ENCODE measurements around the gene IL31RA.

Gene IL31RA

DNA sequence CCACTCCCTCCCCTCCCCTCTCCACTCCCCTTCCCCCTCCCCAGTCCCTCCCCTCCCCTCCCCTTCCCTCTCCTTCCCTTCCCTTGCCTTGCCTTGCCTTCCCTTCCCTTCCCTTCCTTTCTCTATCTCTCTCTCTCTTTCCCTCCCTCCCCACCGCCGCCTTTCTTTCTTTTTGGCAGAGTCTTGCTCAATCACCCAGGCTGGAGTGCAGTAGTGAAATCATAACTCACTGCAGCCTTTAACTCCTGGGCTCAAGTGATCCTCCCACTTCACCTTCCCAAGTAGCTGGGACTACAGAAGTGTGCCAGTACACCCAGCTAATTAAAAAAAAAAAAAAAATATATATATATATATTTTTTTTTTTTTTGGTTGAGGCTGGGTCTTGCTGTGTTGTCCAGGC, 45.5 kb downstream of the IL31RA start:
- DNase-seq (ENCODE audit: low read depth), result no peak
- no peak for TF ChIP-seq MYC (IDR thresholded peaks at IDR 0.05; ENCODE audit: low read depth, low read length)
- TF ChIP-seq, protein P1, sequence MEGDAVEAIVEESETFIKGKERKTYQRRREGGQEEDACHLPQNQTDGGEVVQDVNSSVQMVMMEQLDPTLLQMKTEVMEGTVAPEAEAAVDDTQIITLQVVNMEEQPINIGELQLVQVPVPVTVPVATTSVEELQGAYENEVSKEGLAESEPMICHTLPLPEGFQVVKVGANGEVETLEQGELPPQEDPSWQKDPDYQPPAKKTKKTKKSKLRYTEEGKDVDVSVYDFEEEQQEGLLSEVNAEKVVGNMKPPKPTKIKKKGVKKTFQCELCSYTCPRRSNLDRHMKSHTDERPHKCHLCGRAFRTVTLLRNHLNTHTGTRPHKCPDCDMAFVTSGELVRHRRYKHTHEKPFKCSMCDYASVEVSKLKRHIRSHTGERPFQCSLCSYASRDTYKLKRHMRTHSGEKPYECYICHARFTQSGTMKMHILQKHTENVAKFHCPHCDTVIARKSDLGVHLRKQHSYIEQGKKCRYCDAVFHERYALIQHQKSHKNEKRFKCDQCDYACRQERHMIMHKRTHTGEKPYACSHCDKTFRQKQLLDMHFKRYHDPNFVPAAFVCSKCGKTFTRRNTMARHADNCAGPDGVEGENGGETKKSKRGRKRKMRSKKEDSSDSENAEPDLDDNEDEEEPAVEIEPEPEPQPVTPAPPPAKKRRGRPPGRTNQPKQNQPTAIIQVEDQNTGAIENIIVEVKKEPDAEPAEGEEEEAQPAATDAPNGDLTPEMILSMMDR (IDR thresholded peaks at IDR 0.05; ENCODE audit: low read depth, low read length), result no peak
- no peak for TF ChIP-seq POLR2A (IDR thresholded peaks at IDR 0.05; ENCODE audit: extremely low read depth, insufficient read length)
- no peak for TF ChIP-seq MAX (IDR thresholded peaks at IDR 0.05; ENCODE audit: low read depth, low read length)
- no peak overlapping the region for H3K4me3 ChIP-seq (ENCODE audit: low read depth, low read length)

GRCh38 chr5:55897206-55897894, 46.2 kb downstream of the IL31RA start:
- TF ChIP-seq MAX (IDR thresholded peaks at IDR 0.05; ENCODE audit: low read depth, low read length) (no peak), POLR2A (IDR thresholded peaks at IDR 0.05; ENCODE audit: extremely low read depth, insufficient read length) (no peak)
- TF ChIP-seq, protein P1 (IDR thresholded peaks at IDR 0.05; ENCODE audit: low read depth, low read length), result no peak
- no peak for DNase-seq (ENCODE audit: low read depth)
- H3K4me3 ChIP-seq (ENCODE audit: low read depth, low read length), result no peak overlapping the region

- DNase-seq (ENCODE audit: low read depth), result peak; percentile 37
- TF ChIP-seq, protein P1 (IDR thresholded peaks at IDR 0.05; ENCODE audit: low read depth, low read length), result no peak
- TF ChIP-seq MAX (IDR thresholded peaks at IDR 0.05; ENCODE audit: low read depth, low read length) (no peak), POLR2A (IDR thresholded peaks at IDR 0.05; ENCODE audit: extremely low read depth, insufficient read length) (no peak), MYC (IDR thresholded peaks at IDR 0.05; ENCODE audit: low read depth, low read length) (no peak)
- no peak overlapping the region for H3K4me3 ChIP-seq (ENCODE audit: low read depth, low read length)
Observed at GRCh38 chr5:55897905-55898304, 46.7 kb downstream of the IL31RA start.

- H3K4me3 ChIP-seq (ENCODE audit: low read depth, low read length), result no peak overlapping the region
- no peak for TF ChIP-seq MAX (IDR thresholded peaks at IDR 0.05; ENCODE audit: low read depth, low read length)
- TF ChIP-seq, protein P1 (IDR thresholded peaks at IDR 0.05; ENCODE audit: low read depth, low read length), result no peak
- no peak for TF ChIP-seq POLR2A (IDR thresholded peaks at IDR 0.05; ENCODE audit: extremely low read depth, insufficient read length)
- no peak for TF ChIP-seq MYC (IDR thresholded peaks at IDR 0.05; ENCODE audit: low read depth, low read length)
- no peak for DNase-seq (ENCODE audit: low read depth)
Observed at GRCh38 chr5:55899344-55899743, 48.2 kb downstream of the IL31RA start.

DNA sequence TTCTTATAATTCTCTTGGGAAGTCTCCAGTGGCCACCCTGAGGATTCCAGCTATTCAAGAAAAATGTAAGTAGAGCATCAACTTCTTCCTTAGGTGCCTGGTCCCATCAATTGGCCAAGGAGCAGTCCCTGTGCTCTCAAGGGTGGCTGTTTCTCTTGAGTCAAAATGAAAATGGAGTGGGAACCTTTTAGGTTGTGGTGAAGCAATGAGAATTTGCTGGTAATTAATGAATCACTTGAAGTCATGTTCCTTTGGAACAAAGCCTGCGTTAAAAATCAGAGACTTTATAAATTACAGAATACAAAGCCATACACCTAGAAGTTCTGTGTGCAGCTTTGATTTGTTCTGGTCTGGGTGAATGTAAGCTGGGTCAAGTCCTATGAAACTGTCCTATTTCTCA, 48.9 kb downstream of the IL31RA start:
- no peak for DNase-seq (ENCODE audit: low read depth)
- no peak for TF ChIP-seq POLR2A (IDR thresholded peaks at IDR 0.05; ENCODE audit: extremely low read depth, insufficient read length)
- no peak overlapping the region for H3K4me3 ChIP-seq (ENCODE audit: low read depth, low read length)

DNA sequence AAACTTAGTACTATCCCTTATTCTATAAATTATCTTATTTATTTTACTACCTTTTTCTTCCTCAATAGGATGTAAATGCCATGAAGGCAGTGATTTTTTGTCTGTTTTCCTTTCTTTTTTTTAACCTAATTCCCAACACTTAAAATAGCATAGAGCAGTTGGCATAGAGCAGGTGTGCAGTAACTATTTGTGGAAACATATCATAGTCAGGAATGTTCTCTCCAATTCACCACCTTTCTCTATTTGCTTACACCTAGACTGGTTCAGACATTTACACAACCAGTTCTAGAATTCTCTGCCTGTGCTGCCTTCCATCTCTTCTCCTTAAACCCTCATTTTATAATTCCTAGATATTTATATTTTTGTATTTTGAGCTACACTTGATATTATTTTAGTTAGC, 49.6 kb downstream of the IL31RA start:
- TF ChIP-seq MAX (IDR thresholded peaks at IDR 0.05; ENCODE audit: low read depth, low read length) (no peak), MYC (IDR thresholded peaks at IDR 0.05; ENCODE audit: low read depth, low read length) (no peak), POLR2A (IDR thresholded peaks at IDR 0.05; ENCODE audit: extremely low read depth, insufficient read length) (no peak)
- TF ChIP-seq, protein P1 (IDR thresholded peaks at IDR 0.05; ENCODE audit: low read depth, low read length), result no peak
- no peak for DNase-seq (ENCODE audit: low read depth)
- H3K4me3 ChIP-seq (ENCODE audit: low read depth, low read length), result no peak overlapping the region
